Measurements from ENCODE around the gene SETD2. TPM values are rescaled to one million over a fixed set of nuclear protein-coding genes. Genes with fewer than 3 reads are reported as not detected.
A peak's percentile ranks its signal among the peaks of the same experiment; 100 is the strongest.

Gene SETD2
- total and polyA plus RNA-seq, 9 of the 15 experiments (the other 6 are each of a cell fraction or from before 2014, with no cell fraction given) = 8.2 to 44.0 (median 33.6) TPM

DNA sequence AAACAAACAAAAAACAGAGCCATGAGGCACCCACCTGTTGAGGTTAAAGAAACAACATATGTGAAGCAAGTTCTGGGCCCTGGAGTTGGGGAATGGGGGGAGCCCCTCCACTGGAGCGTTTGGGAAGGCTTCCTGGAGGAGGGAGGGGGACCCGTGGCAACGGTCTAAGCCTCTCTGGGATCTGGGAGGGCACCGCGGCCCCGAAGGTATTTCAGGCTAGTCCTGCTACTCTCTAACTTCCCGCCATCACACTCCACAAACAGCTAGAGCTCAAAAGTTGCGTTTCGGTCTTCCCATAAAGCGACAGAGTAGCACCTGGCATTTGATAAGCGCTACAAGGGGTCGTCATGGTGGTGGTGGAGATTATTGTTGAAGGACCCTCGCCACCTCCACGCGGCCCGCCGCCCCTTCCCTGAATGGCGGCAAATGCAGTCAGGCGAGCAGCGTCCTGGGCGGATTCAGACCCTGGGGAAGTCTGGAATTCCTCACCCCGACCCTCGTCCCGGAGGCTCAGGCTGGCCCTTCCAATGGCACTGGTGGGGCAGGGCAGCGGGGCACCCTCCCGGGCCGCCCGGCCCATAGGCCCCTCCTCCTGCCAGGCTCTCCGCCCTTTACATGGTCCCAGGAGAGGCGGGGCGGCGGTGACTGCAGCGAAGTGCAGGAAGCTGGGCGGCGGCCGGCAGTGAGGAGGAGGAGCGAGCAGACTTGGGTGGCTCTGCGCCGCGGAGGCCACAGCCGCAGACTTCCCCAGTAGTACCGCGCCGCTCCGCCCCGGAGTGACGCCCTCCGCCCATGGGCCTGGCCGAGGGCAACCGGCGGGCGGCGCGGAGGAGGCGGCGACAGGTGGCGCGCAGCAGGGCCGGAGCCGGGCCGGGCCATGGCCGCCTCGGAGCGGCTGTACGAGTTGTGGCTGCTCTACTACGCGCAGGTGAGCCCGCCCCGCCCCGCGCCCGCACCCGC is 184.6 kb downstream of the SETD2 start, which contains the start of gene NBEAL2:
Gene NBEAL2 (plus strand): TSS at position 682 of the 960 bp plus-strand sequence. CDS start 196 bp downstream, at position 878.
- peak; percentile 91 for ATAC-seq
- peak; percentile 74 for FAIRE-seq
- Histone ChIP-seq H3K27me3 (ENCODE audit: control insufficient read depth in 2 of 2, insufficient read depth in 2 of 2, low read length in 2 of 2) (no peaks in the 10 kb centered on the region), H3K79me2 (ENCODE audit: control insufficient read depth, insufficient read depth, low read length) (peaks cover 68% of the 10 kb centered on the region), H3K36me3 (ENCODE audit: control insufficient read depth, insufficient read depth, low read length) (peaks cover 10% of the 10 kb centered on the region), H2AFZ (ENCODE audit: low read depth, low read length) (peak within 1 kb of the TSS; percentile 91), H3K4me3 (peak within 1 kb of the TSS; percentile 74), H3K4me2 (ENCODE audit: insufficient read depth, low read length) (peak within 1 kb of the TSS; percentile 98), H3K27ac (ENCODE audit: extremely low read depth, low read depth, low read length) (peak within 1 kb of the TSS; percentile 93), H3K9me1 (ENCODE audit: control insufficient read depth, insufficient read depth, low read length) (no peaks in the 10 kb centered on the region), H3K9me3 (replicated peaks; ENCODE audit: control insufficient read depth, insufficient read depth, low read depth, low read length) (no peaks in the 10 kb centered on the region), H4K20me1 (replicated peaks; ENCODE audit: control insufficient read depth, insufficient read depth, low read length) (no peaks in the 10 kb centered on the region; the same call in 1 of the 2 replicates), H3K9ac (ENCODE audit: insufficient read depth in 1 of 2, low read depth in 2 of 2, low read length in 2 of 2) (peak within 1 kb of the TSS; percentile 94 to 98), H3K4me1 (replicated peaks in 1 of 2; ENCODE audit: control insufficient read depth in 2 of 2, insufficient read depth in 2 of 2, low read length in 2 of 2) (peaks cover 37 to 60% of the 10 kb centered on the region in 2 experiments)
- TSS peak; percentile 43 for BruUV-seq (replicated peaks)
- intact Hi-C loops (cut with micrococcal nuclease) = loop anchor here (1.0 to 5.0 kb wide), 3 partner anchors 8 to 47 kb away; no protein-coding TSS in a partner anchor
- WGBS (ENCODE audit: insufficient coverage, low coverage, missing lambda C conversion rate) = under 1% methylated on average over 63 of the region's 73 CpGs
- ChIA-PET POLR2A (interaction anchor here (0.6 to 4.4 kb wide), 17 partner anchors 8 to 269 kb away, joined by 3 to 35 read pairs (median 4); no protein-coding TSS in a partner anchor), CTCF (ENCODE audit: low intra/inter-chr PET ratio) (no interaction called here)
- peak; percentile 89 to 98 (median 93) for DNase-seq (ENCODE audit: extremely low read depth in 1 of 4, low spot score in 3 of 4)
- in situ Hi-C loops (cut with MboI) = no loop called here
- TF ChIP-seq ZNF316 (IDR thresholded peaks at IDR 0.05) (no peak), YY1 (IDR thresholded peaks at IDR 0.05; ENCODE audit: borderline replicate concordance in 1 of 3, control insufficient read depth in 1 of 3, extremely low read depth in 1 of 3, insufficient read depth in 3 of 3, insufficient read length in 1 of 3, insufficient replicate concordance in 2 of 3, low read depth in 1 of 3, low read length in 2 of 3) (peak in 2 of 3 experiments; percentile 84 to 86), GTF2F1 (IDR thresholded peaks at IDR 0.05; ENCODE audit: low read depth, low read length) (peak; percentile 59; the same call in 1 of the 2 replicates), U2AF1 (optimal IDR thresholded peaks at IDR 0.05; ENCODE audit: low read depth, low read length) (peak; percentile 70), PHF8 (IDR thresholded peaks at IDR 0.05; ENCODE audit: borderline replicate concordance, low read length) (peak; percentile 75; the same call in 1 of the 2 replicates), CBX2 (IDR thresholded peaks at IDR 0.05; ENCODE audit: insufficient read depth, low read length, poor library complexity, severe bottlenecking) (no peak), NBN (IDR thresholded peaks at IDR 0.05; ENCODE audit: low read depth) (peak; percentile 21; the same call in 1 of the 2 replicates), RB1 (IDR thresholded peaks at IDR 0.05; ENCODE audit: low read depth) (peak; percentile 90), ZNF12 (CRISPR knock-in tag; IDR thresholded peaks at IDR 0.05) (no peak), CBFA2T2 (conservative IDR thresholded peaks at IDR 0.05) (no peak), CREB1 (IDR thresholded peaks at IDR 0.05) (peak; percentile 48; the same call in 1 of the 2 replicates), CREB1 (CRISPR knock-in tag; IDR thresholded peaks at IDR 0.05) (peak; percentile 71)
- TF ChIP-seq, protein P1, sequence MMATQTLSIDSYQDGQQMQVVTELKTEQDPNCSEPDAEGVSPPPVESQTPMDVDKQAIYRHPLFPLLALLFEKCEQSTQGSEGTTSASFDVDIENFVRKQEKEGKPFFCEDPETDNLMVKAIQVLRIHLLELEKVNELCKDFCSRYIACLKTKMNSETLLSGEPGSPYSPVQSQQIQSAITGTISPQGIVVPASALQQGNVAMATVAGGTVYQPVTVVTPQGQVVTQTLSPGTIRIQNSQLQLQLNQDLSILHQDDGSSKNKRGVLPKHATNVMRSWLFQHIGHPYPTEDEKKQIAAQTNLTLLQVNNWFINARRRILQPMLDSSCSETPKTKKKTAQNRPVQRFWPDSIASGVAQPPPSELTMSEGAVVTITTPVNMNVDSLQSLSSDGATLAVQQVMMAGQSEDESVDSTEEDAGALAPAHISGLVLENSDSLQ (IDR thresholded peaks at IDR 0.05) = peak; percentile 46
- TF ChIP-seq, protein P2, sequence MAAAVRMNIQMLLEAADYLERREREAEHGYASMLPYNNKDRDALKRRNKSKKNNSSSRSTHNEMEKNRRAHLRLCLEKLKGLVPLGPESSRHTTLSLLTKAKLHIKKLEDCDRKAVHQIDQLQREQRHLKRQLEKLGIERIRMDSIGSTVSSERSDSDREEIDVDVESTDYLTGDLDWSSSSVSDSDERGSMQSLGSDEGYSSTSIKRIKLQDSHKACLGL (CRISPR knock-in tag; IDR thresholded peaks at IDR 0.05; ENCODE audit: borderline replicate concordance, poor library complexity, severe bottlenecking) = peak; percentile 41
- TF ChIP-seq, protein P3, sequence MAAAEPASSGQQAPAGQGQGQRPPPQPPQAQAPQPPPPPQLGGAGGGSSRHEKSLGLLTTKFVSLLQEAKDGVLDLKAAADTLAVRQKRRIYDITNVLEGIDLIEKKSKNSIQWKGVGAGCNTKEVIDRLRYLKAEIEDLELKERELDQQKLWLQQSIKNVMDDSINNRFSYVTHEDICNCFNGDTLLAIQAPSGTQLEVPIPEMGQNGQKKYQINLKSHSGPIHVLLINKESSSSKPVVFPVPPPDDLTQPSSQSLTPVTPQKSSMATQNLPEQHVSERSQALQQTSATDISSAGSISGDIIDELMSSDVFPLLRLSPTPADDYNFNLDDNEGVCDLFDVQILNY (CRISPR knock-in tag; IDR thresholded peaks at IDR 0.05) = 0 out of 2 replicates have a peak, but pooled peaks have one; percentile 72
- TF ChIP-seq, protein P4, sequence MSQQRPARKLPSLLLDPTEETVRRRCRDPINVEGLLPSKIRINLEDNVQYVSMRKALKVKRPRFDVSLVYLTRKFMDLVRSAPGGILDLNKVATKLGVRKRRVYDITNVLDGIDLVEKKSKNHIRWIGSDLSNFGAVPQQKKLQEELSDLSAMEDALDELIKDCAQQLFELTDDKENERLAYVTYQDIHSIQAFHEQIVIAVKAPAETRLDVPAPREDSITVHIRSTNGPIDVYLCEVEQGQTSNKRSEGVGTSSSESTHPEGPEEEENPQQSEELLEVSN (IDR thresholded peaks at IDR 0.05; ENCODE audit: borderline replicate concordance in 1 of 2, extremely low read depth in 1 of 2, insufficient read depth in 1 of 2, insufficient read length in 1 of 2, low read depth in 1 of 2, low read length in 1 of 2, poor library complexity in 1 of 2, severe bottlenecking in 1 of 2) = peak; percentile 73 to 89
